M059J (cell line): Measurements from ENCODE around the gene GPANK1. TPM values are rescaled to one million over a fixed set of nuclear protein-coding genes. Genes with fewer than 3 reads are reported as not detected.

Source experiments
- DNase-seq: peaks from one replicate; pipeline ENCODE4 v3.0.0-alpha.2; 2012; ENCODE audit warnings: low read depth
- total RNA-seq: library from RNA; depleted of rRNA; stranded (reverse); fragments of >200 nt; shearing (Covaris generic); gene quantifications from 2 replicates; pipeline ENCODE4 v1.2.3, GENCODE V29; 2014; rRNA removed

The GPANK1 gene
- total RNA-seq, 1 experiment from 2014 or later: 17.7 TPM

DNA sequence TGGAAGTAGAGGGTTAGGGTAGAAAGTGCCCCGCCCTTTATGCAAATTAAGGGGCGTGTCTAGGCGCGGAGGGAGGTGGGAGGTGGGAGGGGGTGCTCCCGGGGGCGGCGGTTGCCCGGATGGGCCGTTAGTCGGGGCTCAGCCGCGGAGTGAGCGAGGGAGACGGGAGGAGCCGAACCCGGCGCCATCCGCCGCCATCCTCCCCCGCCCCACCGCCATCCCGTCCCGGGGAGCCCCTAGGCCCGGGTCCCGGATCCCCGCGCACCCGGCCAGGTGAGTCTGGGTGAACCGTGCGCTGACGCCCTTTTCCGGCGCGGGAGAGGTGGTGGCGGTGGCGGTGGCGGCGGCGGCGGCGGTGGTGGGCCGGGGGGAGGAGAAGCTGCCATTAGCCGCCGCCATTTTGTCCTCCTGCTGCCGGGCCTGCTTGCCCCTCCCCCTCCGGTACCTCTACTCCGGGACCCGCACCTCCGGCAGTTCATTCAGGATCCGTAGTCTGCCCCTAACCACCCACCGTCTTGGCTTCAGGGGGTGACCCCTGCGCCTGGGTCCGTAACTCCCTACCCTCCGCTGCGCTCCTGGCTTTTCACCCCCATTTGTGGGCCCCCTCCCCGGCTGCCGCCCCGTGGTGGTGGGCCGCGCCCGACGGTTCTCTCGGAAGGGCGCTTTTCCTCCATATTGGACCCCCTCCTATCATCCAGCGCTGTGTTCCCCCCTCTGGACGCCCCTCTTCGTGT, 44.0 kb downstream of the GPANK1 start, which contains the start of gene PRRC2A:
Gene PRRC2A, plus strand, starts transcription at position 130 of the 734 bp plus-strand sequence. CDS start 2,075 bp downstream, outside the sequence.
- DNase-seq: no peak

DNA sequence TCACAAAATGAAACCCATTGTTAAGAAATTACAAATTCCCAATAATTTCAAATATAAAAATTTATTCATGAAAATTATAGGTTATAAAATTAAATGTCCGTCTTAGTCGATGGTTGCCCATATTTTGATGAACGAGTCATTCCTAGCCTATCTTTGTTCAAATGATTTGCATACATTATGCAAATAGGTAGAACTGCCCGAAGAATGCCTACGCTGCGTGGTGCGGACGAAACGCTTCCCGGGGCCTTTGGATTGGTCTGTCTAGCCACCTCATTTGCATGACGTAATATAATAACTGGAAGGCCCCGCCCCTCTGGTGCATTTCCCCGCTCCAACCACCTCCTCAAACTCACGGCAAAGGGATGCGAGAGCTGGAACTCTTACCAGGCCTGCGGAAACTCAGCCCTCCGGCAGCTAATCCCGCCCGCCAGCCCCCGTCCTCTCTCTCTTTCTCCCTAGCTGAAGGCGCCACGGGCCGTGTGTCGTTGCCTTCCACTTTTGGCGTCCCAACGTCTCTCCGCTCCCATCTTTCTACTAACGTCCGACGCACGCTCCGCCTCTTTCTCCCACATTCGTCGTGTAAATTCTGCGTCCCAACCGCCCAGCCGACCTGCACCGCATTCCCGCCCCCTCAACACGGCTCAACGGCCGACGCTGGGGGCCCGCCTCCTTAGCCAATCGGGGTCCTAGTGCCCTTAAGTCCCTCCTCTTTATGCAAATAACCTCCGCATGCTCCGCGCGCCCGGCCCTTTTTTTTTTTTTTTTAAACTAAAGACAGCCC, 44.8 kb downstream of the GPANK1 start:
- peak; percentile 100 for DNase-seq

DNA sequence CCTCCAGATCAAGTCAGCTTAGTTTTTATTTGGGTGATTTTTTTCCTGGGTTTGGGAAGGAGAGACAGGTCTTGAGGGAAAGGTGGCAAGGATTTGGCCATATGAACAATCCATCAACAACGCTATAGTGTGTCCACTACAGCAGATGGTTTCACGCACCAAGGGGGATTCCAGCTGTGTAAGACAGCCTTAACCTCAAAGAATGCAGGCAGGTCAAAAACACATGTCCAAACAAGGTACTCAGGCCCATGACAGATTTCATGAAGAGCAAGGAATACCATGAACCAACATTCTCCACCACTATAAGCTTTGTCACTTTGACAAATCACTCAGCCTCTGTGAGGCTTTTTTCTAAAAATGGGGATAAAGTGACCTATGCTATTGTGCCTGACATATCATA, 47.8 kb downstream of the GPANK1 start:
- no peak for DNase-seq

DNA sequence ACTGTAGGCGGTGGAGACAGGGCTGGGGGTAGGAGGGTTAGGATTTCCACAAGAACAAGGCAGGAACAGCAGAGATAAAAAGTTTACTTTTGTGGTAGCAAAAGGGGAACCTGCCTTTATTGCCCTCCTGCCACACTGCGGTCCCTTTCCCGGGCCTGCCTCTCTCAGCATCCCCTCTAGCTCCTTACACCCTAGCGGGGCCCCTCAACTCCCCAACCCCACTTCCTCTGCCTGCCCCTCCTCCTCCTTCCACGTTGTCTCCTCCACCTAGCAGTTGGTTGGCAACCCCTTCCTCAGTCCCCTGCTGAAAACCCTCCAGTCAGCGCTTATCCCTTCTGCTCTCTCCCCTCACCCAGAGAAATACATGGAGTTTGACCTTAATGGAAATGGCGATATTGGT, 49.0 kb downstream of the GPANK1 start:
- no peak for DNase-seq

GRCh38 chr6:31614684-31615578, 49.9 kb downstream of the GPANK1 start, which contains the start of gene AIF1:
Gene AIF1 (plus strand): TSS chr6:31615234. CDS start chr6:31615330, 96 bp downstream.
- no peak for DNase-seq

- DNase-seq: no peak
These were observed 50.6 kb downstream of the GPANK1 start for GRCh38 chr6:31614075-31614619.

Other genes with a start within 250 kb of the GPANK1 start
- gene MICB, start 166.9 kb downstream of the GPANK1 start, total RNA-seq: 47.6 and 59.9 TPM in 2 replicates
- gene MCCD1, start 136.0 kb downstream of the GPANK1 start, total RNA-seq: not detected in 2 replicates
- gene DDX39B, start 123.0 kb downstream of the GPANK1 start, total RNA-seq: 351 and 506 TPM in 2 replicates
- gene ATP6V1G2, start 118.4 kb downstream of the GPANK1 start, total RNA-seq: 0.20 TPM in 1 of 2 replicates, not detected in the other
- 12.8 and 25.7 TPM in 2 replicates for gene NFKBIL1, start 117.4 kb downstream of the GPANK1 start, total RNA-seq
- not detected in 2 replicates for gene LTA, start 92.7 kb downstream of the GPANK1 start, total RNA-seq
- 0.47 and 0.62 TPM in 2 replicates for gene TNF, start 89.4 kb downstream of the GPANK1 start, total RNA-seq
- gene LTB, start 82.6 kb downstream of the GPANK1 start, total RNA-seq: 2.1 and 4.6 TPM in 2 replicates
- gene LST1, start 78.7 kb downstream of the GPANK1 start, total RNA-seq: not detected in 2 replicates
- gene NCR3, start 72.0 kb downstream of the GPANK1 start, total RNA-seq: not detected in 2 replicates
- not detected in 2 replicates for gene AIF1, start 49.8 kb downstream of the GPANK1 start, total RNA-seq
- 71.4 and 121 TPM in 2 replicates for gene PRRC2A, start 44.3 kb downstream of the GPANK1 start, total RNA-seq
- 194 and 317 TPM in 2 replicates for gene BAG6, start 12.3 kb downstream of the GPANK1 start, total RNA-seq
- 3.7 and 6.9 TPM in 2 replicates for gene APOM, start 9.1 kb downstream of the GPANK1 start, total RNA-seq
- gene C6orf47, start 4.2 kb downstream of the GPANK1 start, total RNA-seq: 29.9 and 37.5 TPM in 2 replicates
- 645 and 1,183 TPM in 2 replicates for gene CSNK2B, start 1.1 kb upstream of the GPANK1 start, total RNA-seq
- 0.10 and 1.1 TPM in 2 replicates for gene LY6G5B, start 5.0 kb upstream of the GPANK1 start, total RNA-seq
- gene LY6G5C, start 16.1 kb upstream of the GPANK1 start, total RNA-seq: 2.0 and 2.5 TPM in 2 replicates
- 37.0 and 51.9 TPM in 2 replicates for gene ABHD16A, start 38.3 kb upstream of the GPANK1 start, total RNA-seq
- not detected in 2 replicates for gene LY6G6F, start 41.9 kb upstream of the GPANK1 start, total RNA-seq
- not detected in 2 replicates for gene LY6G6D, start 50.4 kb upstream of the GPANK1 start, total RNA-seq
- not detected in 2 replicates for gene LY6G6C, start 56.7 kb upstream of the GPANK1 start, total RNA-seq
- gene MPIG6B, start 58.4 kb upstream of the GPANK1 start, total RNA-seq: not detected in 2 replicates
- 75.1 and 90.7 TPM in 2 replicates for gene DDAH2, start 64.3 kb upstream of the GPANK1 start, total RNA-seq
- 1,686 and 1,715 TPM in 2 replicates for gene CLIC1, start 71.5 kb upstream of the GPANK1 start, total RNA-seq
- gene MSH5, start 75.0 kb upstream of the GPANK1 start, total RNA-seq: 12.8 and 19.4 TPM in 2 replicates
- gene SAPCD1, start 97.7 kb upstream of the GPANK1 start, total RNA-seq: 1.7 TPM in 1 of 2 replicates, not detected in the other
- gene VWA7, start 112.3 kb upstream of the GPANK1 start, total RNA-seq: 0.94 and 1.8 TPM in 2 replicates
- 33.1 and 51.2 TPM in 2 replicates for gene VARS1, start 130.8 kb upstream of the GPANK1 start, total RNA-seq
- gene LSM2, start 142.0 kb upstream of the GPANK1 start, total RNA-seq: 162 and 306 TPM in 2 replicates
- gene HSPA1L, start 150.3 kb upstream of the GPANK1 start, total RNA-seq: 0.30 and 2.5 TPM in 2 replicates
- gene HSPA1A, start 150.5 kb upstream of the GPANK1 start, total RNA-seq: 163 and 238 TPM in 2 replicates
- gene HSPA1B, start 162.7 kb upstream of the GPANK1 start, total RNA-seq: 185 and 359 TPM in 2 replicates
- gene NEU1, start 197.8 kb upstream of the GPANK1 start, total RNA-seq: 210 and 218 TPM in 2 replicates
- 0.20 TPM in 1 of 2 replicates, not detected in the other for gene SLC44A4, start 214.0 kb upstream of the GPANK1 start, total RNA-seq
- 51.0 and 73.4 TPM in 2 replicates for gene EHMT2, start 232.7 kb upstream of the GPANK1 start, total RNA-seq
- gene ZBTB12, start 237.1 kb upstream of the GPANK1 start, total RNA-seq: 0.76 and 2.3 TPM in 2 replicates